ENCODE results near the gene MYORG.
"Not testable (repeated sequence)": the region's sequence is repeated elsewhere in the genome, so short reads cannot be mapped to it uniquely, and the experiment has no call there.

The MYORG gene

DNA sequence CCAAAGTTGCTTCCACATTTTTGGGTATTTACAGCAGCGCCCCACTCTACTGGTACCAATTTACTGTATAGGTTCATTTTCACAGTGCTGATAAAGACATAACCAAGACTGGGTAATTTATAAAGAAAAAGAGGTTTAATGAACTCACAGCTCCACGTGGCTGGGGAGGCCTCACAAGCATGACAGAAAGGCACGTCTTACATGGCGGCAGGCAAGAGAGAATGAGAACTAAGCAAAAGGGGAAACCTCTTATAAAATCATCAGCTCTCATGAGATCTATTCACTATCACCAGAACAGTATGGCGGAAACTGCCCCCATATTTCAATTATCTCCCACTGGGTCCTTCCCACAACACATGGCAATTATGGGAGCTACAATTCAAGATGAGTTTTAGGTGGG is 7.9 kb downstream of the MYORG start:
- not testable (repeated sequence) for DNase-seq (ENCODE audit: low spot score)

DNA sequence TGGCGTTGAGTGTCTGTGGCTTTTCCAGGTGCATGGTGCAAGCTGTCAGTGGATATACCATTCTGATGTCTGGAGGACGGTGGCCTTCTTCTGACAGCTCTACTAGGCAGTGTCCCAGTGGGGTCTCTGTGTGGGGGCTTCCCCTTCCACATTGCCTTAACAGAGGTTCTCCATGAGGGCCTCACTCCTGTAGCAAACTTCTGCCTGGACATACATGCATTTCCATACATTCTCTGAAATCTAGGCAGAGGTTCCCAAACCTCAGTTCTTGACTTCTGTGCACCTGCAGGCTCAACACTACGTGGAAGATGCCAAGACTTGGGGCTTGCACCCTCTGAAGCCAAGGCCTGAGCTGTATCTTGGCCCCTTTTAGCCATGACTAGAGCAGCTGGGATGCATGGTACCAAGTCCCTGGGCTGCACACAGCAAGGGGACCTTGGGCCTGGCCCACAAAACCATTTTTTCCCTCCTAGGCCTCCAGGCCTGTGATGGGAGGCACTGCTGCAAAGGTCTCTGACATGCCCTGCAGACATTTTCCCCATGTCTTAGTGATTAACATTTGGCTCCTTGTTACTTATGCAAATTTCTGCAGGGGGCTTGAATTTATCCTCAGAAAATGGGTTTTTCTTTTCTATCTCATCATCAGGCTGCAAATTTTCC is 8.8 kb downstream of the MYORG start:
- DNase-seq (ENCODE audit: low spot score), result not testable (repeated sequence)

DNA sequence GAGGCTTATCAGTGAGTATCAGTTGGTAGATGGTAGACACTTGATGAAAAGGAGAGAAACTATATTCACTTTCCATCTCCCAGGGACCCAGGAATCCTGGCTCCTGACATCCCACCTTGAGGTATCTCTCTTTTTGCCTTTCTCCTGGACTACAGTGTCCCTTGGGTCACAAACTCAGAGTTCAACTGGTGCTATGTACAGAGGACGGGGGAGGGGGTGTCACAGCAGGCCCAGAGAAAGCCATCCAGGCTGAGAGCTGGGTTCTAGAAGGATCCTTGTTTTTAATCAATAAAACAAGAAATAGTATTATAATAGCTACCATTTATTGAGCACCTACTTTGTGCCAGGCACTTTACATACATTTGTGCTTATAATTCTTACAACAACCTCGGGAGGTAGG is 10.3 kb downstream of the MYORG start:
- DNase-seq (ENCODE audit: low spot score), result no peak

DNA sequence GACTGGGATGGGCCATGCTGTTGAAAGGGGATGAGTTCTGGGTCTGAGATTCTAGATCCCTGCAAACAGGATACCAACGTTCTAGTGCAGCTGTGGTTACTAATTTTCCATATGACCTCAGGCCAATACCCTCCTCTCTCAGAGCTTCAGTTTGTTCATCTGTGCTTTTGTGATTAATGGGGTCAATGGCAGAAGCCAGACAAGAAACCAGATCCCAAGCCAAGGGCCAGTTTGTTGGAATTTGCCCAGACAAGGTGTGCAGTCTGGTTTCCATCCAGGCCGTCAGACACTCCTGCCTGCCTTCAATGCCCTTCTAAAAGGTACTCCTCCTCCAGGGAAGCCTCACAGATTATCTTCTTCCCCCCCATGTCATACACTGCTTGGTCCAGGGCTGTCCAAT is 11.4 kb downstream of the MYORG start:
- DNase-seq (ENCODE audit: low spot score), result no peak

DNA sequence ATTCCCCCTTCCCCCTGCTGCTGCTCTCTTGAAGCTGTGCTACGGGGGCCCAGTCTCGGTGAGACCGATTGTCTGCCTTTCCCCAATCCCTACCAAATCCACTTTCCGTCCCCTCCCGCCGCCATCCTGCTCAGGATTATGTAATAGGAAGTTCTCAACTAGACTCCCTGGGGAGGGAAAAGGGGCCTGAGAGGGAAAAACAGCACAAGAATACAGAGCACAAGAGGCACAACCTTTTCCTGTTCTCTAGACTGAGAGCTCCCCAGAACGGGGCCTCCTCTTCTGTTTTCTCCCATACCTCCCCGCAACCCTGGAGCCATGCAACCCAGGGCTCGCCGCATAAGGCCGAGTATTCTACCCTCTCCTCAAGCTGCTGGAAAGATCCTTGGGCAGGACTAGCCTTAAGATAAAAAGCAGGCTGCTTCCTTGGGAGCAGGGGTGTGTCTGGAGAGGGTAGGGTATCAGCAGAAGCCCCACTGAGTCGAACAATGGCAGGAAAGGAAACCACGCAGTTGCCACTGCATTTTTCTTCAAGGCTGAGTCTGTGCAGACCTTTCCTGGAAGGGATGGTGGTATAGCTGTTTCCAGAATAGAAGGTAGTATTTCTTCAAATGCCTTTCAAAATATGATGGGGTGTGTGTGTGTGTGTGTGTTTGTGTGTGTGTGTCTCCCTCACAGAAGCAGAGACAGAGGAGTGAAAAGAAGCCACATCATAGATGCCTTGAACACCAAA is 12.9 kb downstream of the MYORG start:
- DNase-seq (ENCODE audit: low spot score), result no peak

DNA sequence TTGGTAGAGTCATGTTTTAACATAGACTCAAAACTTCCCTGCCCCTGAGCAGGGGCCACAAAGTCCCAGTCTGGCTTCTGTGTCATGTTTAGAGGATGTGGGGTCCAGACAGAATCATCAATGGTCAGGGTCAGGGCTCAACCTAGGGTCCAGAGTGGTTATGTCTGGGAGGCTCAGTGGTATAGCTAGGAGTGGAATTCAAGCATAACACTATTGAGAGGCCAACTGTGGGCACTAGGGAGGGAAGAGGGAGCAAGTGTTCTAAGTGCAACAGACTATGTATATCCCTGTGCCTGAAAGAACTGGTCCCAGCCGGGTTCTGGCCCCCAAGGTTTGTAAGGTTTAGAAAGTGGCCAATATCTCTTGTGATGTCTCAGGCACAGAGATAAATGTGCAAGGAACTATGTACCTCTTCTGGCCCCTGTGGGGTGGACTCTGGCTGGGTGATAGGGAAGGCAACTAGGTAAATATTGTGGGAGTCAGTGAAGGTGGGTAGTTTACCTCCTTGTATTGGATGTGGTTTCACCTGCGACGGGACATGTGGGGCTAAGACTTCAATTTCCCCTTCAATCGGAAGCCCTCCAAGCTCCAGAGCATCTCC is 14.0 kb downstream of the MYORG start:
- DNase-seq (ENCODE audit: low spot score), result no peak

DNA sequence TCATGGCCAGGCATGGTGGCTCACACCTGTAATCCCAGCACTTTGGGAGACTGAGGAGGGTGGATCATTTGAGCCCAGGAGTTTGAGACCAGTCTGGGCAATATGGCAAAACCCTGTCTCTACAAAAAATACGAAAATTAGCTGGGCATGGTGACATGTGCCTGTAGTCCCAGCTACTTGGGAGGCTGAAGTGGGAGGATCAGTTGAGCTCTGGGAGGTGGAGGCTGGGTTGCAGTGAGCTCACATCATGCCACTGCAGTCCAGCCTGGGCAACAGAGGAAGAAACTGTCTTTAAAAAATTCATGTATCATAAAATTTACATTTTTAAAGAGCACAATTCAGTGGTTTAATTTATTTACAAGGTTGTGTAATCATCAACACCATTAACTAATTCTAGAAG is 23.7 kb downstream of the MYORG start:
- DNase-seq (ENCODE audit: low spot score), result not testable (repeated sequence)

DNA sequence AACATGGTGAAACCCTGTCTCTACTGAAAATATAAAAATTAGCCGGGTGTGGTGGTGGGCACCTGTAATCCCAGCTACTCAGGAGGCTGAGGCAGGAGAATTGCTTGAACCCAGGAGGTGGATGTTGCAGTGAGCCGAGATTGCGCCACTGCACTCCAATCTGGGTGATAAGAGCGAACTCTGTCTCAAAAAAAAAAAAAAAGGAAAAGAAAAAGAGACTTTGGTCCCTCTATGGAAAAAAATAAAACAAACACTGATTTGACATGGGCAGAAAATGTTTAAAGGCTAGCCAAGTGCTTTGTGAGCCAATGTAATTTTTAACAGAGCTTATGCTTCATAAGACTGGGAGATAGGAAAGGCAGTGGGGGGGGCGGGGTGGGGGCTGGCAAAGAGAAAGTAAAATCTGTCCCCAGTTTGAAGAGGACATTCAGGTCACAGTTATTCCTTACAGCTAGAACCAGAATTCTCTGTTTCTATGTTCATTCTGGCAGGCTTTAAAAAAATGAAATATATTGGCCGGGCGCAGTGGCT is 24.5 kb downstream of the MYORG start:
- not testable (repeated sequence) for DNase-seq (ENCODE audit: low spot score)

DNA sequence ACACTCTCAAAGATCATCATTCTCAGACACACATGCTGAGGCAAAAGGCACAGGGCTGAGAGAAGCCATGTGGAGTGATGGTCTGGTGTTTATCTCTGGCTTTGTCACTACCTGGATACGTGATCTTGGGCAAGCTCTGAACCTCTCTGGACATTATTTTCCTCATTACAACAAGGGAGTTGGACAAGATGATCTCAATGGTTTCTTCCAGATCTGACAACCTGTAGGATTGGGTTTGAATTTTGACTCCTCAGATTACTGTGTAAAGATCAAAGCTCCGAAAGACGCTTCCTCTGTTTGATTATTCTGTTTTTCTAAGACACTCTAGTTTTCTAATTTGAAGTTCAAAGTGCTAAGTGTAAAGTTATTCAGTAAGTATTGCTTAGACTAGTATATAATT is 27.4 kb downstream of the MYORG start:
- DNase-seq (ENCODE audit: low spot score), result no peak

DNA sequence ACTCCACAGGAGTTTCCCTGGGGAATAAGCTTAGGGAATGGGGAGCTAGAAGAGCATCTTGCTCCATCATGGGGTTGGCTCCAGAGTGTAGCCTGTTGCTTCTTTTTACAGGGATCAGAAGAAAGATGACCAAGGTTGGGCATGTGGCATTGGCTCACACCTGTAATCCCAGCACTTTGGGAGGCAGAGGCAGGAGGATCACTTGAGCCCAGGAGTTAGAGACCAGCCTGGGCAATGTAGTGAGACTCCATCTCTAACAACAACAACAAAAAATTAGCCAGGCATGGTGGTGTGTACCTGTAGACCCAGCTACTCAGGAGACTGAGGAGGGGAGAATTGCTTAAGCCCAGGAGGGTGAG is 28.9 kb downstream of the MYORG start:
- no peak for DNase-seq (ENCODE audit: low spot score)

DNA sequence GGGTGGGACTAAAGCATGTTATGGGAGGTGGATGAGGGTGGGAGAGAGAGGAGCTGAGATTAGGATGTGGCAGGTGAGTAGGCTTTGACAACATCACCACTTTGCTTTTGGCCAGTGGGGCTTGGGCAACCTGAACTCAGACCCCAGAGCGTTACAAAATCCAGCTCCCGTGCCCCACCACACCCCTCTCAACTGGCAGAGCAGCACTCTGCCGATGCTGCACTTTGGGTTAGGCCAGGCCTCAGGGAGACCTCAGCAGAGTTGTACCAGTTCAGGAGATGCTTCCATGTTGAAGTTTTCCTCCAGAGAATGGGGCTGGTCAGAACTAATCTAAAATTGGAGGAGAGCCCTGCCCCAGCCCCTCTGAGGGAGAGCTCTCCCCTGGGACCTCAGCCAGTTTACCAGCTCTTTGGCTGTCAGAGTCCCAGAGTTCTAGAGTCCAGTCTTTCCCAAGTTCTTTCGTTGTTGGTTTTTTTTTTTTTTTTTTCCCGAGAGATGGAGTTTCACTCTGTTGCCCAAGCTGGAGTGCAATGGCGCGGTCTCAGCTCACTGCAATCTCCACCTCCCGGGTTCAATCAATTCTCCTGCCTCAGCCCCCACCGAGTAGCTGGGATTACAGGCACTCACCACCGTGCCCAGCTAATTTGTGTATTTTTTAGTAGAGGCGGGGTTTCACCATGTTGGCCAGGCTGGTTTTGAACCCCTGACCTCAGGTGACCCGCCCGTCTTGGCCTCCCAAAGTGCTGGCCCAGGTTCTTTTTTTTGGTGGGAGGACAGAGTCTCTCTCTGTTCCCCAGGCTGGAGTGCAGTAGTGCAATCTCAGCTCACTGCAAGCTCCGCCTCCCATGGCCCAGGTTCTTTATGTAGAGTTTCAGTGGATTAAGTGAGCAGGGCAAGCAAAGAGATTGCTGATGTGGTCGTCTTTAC is 29.6 kb downstream of the MYORG start:
- no peak for DNase-seq (ENCODE audit: low spot score)

DNA sequence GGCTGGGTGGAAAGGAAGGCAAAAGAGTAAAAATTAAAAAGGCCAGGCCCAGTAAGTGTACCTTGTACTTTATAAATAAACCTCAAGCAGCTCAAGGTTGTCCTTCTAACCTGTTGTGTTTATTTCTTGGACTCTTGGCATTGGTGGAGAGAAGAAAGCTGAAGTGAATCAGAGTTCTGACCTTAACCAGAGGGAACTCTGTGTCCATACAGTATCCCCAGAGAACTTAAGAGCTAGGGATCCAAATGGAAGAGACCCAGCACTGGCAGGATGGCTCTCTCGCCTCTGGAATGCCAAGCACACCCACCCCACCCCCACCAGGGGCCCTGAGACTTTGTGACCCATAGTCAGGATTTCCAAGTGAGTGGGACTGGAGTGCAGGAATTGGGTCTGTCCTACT is 33.1 kb downstream of the MYORG start:
- DNase-seq (ENCODE audit: low spot score), result no peak

DNA sequence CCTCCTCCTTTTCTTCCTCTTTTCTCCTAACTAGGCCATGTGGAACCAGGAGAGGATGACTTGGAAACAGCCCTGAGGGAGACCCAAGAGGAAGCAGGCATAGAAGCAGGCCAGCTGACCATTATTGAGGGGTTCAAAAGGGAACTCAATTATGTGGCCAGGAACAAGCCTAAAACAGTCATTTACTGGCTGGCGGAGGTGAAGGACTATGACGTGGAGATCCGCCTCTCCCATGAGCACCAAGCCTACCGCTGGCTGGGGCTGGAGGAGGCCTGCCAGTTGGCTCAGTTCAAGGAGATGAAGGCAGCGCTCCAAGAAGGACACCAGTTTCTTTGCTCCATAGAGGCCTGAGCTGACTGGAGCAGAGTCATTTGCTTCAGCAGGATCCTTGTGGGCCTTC is 33.6 kb downstream of the MYORG start:
- peak; percentile 80 for DNase-seq (ENCODE audit: low spot score)

DNA sequence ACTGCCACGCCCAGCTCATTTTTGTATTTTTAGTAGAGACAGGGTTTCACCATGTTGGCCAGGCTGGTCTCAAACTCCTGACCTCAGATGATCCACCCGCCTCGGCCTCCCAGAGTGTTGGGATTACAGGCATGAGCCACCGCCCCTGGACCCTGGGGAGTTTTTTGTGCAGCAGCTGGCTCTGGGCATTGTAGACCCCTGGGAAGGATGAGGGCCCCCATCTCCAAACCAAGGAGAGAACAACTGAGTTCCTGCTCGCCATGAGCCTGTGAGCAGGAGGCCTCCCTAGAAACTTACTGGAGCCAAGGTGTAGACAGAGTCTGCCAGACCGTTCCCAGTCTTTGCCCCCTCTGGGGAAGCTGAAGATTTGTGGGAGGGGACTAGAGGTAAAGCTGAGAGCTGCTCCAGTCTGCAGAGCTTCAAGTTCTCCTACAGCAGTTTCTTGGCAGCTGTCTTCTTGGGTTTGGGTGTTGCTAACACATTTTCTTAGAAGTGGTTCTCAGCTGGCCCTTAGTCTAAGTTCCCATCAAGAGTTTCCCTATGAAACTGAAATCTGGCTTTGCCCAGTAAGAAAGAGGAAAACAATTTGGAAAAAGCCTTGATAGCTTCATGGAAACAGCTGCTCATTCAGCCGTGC is 34.9 kb downstream of the MYORG start:
- no peak for DNase-seq (ENCODE audit: low spot score)

DNA sequence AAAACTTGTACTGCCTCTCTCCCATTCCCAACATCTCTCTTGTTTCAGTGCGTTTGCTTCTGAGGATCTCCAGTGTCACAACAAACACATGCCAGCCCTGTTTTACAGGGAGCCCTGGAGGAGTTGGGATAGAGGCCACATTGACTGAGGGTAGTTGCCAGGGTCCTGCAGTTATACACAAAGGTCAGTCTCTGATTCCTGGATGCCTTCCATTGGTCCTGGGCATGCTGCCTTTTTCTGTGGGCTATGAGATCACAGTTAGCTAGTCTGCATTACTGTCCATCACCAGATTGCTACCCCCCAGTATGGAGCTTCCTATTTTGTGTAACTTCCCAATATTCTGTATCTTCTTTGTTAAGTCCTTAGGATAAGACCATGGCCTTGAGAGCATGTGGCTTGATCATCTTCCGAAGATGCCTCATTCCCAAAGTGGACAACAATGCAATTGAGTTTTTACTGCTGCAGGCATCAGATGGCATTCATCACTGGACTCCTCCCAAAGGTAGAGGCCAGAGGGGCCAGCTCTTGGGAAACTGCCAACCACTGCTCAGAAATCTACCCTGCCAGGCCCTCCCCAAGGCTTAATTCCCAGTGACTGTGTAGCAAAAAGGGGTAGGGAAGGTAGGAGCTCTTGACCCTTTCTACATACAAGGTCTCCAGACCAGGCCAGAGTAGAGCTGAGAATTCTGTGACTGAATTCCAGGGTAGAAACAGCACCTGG is 37.9 kb downstream of the MYORG start:
- DNase-seq (ENCODE audit: low spot score), result peak; percentile 77

DNA sequence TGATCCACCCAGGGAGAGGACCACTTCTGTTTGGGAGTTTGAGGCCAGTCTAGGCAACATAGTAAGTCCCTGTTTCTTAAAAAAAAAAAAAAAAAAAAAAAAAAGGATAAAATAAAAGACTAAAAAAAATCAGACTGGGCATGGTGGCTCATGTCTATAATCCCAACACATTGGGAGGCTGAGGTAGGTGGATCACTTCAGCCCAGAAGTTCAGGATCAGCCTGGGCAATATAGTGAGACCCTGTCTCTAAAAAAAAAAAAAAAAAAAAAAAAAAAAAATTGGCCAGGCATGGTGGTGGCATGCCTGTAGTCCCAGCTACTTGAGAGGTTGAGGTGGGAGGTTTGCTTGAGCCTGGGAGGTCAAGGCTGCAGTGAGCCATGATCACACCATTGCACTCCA is 38.6 kb downstream of the MYORG start:
- DNase-seq (ENCODE audit: low spot score), result not testable (repeated sequence)

DNA sequence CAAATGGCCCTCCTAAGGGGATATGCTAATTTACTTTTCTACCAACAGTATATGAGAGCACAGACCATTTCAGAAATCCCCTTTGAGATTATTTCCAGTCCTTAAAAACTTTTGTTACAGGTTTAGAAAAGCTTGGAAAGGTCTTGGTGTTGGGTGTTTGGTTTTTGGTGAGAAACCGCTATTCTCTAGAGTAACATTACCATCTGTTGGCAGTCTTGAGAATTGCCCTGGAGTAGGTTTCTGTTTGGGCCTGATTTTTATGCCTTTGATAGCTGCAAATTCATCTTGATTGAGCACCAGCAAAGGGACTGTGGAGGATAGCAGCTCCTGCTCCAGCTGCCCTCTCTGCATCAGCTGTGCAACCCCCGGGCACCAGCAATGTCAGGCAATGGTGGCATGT is 39.3 kb downstream of the MYORG start:
- DNase-seq (ENCODE audit: low spot score), result peak; percentile 21

DNA sequence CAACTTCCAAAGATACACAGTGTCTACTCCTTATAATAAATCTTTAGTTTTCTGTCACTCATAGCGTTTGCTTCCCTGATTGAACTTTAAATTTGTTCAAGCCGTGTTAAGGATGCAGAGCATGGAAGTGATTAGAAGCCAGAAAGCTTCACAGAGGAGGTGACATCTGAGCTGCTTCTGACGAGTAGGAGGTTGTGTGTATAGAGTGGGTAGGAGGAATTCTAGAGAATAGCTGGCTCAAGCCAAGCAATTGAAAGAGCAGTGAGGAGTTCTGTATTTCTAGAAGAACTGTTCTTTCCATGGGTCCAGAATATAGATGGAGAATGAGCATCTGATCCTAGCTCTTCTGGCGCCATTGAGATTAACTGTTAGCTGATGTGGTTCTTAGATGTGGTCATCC is 41.3 kb downstream of the MYORG start:
- peak; percentile 73 for DNase-seq (ENCODE audit: low spot score)

DNA sequence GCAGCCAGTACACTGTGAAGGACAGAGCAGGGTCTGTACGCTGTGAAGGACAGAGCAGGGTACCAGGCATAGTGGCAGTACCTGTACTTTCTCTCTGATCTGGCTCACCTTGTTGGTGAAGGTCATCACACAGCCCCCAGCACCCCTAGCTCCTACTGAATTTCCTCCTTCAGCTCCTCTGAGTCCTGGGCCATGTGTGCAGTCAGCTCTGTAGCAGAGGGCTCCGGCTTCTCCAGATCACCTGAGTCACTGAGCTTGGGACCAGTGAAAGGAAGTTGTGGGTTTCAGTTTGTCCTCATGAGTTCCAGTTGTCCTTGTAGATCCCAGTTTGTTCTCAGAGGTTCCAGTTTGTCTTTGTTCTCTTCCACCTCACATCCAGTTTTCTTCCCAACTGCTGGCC is 41.8 kb downstream of the MYORG start:
- DNase-seq (ENCODE audit: low spot score), result no peak

DNA sequence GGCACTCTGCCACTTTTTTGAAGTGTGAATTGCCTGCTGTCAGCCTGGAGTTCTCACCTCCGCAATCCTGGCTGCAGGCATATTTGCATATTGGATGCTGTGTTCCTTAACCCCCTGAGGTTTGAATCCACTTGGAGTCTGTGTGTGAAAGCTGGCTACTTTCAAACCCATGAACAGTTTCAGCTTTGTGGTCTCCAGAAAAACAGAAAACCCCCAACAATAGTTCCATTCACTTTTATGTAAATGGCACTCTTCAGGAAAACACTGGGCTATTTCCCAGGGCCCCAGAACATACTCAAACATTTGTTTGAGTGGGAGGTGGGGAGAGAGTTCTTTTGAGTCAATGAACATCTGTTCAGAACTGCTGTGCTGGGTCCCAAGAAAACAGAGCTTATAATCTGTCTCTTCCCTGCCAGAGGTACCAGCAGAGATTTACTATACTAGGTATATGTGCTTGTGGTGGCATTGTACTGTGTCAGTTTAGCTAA is 42.3 kb downstream of the MYORG start:
- peak; percentile 94 for DNase-seq (ENCODE audit: low spot score)

DNA sequence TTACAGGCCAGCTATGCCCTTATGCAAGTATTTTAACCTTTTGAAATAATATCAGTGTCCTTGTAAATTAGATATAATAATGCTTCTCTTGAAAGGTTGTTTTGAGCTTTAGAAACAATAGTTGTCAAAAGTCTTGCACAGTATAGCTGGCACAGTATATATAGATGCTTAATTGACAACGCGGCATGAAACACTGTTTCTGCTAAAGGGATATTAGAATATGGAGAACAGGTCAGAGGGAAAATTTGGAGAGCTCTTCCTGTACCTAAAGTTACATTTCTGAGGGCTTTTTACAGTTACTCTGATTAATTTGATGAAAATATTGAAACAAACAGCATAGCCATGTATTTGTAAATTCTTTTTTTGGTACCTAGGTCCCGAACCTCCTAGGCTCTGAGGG is 42.9 kb downstream of the MYORG start:
- peak; percentile 21 for DNase-seq (ENCODE audit: low spot score)

Measured in putamen (tissue), 1 donor.